Parathyroid adenoma (tissue), 2 donors: ENCODE measurements around the gene CHST15.

ENCODE experiments used
- H2AFZ ChIP-seq: fragments of 300-600 bp; sonication (generic); one replicate; pipeline ENCODE4 v1.7.0; 2017; ENCODE audit warnings: antibody characterized with exemption, mild to moderate bottlenecking
- H3K27ac ChIP-seq: fragments of 300-600 bp; sonication (generic); one replicate; pipeline ENCODE4 v1.7.0; 2017
- H3K27me3 ChIP-seq: fragments of 300-600 bp; sonication (generic); one replicate; pipeline ENCODE4 v1.7.0; 2017; ENCODE audit warnings: low read length; ENCODE audit not compliant: control insufficient read depth, insufficient read depth
- H3K36me3 ChIP-seq: fragments of 300-600 bp; sonication (generic); one replicate; pipeline ENCODE4 v1.7.0; 2017; ENCODE audit warnings: low read length; ENCODE audit not compliant: control insufficient read depth, insufficient read depth
- H3K4me1 ChIP-seq: fragments of 300-600 bp; sonication (generic); one replicate; pipeline ENCODE4 v1.7.0; 2017; ENCODE audit warnings: control low read depth
- H3K4me2 ChIP-seq: fragments of 300-600 bp; sonication (generic); one replicate; pipeline ENCODE4 v1.7.0; 2017; ENCODE audit warnings: low read length
- H3K4me3 ChIP-seq: fragments of 300-600 bp; sonication (generic); one replicate; pipeline ENCODE4 v1.7.0; 2017; ENCODE audit warnings: low read depth, low read length
- H3K79me2 ChIP-seq: fragments of 300-600 bp; sonication (generic); one replicate; pipeline ENCODE4 v1.7.0; 2017; ENCODE audit warnings: control low read depth
- H3K9ac ChIP-seq: fragments of 300-600 bp; sonication (generic); one replicate; pipeline ENCODE4 v1.7.0; 2017; ENCODE audit warnings: mild to moderate bottlenecking
- H3K9me3 ChIP-seq: fragments of 300-600 bp; sonication (generic); one replicate; pipeline ENCODE4 v1.7.0; 2017; ENCODE audit warnings: low read length; ENCODE audit not compliant: control insufficient read depth
- CTCF ChIP-seq: fragments of 300-600 bp; sonication (generic); IDR thresholded peaks from one replicate; pipeline ENCODE4 v1.7.0; 2017; ENCODE audit warnings: antibody characterized with exemption, mild to moderate bottlenecking
- donor health status: primary hyperparathyroidism.

The CHST15 gene

GRCh38 chr10:124049484-124049883 is 43.9 kb downstream of the CHST15 start:
- no peak overlapping the region for H3K9ac ChIP-seq
- no peak for TF ChIP-seq CTCF
- H3K27ac ChIP-seq = no peak overlapping the region
- H3K4me1 ChIP-seq = no peaks in the 10 kb centered on the region
- no peak overlapping the region for H3K4me2 ChIP-seq
- H3K9me3 ChIP-seq = no peaks in the 10 kb centered on the region
- H3K36me3 ChIP-seq = no peaks in the 10 kb centered on the region
- H3K4me3 ChIP-seq = no peak overlapping the region
- no peaks in the 10 kb centered on the region for H3K79me2 ChIP-seq
- H3K27me3 ChIP-seq = no peaks in the 10 kb centered on the region
- no peak overlapping the region for H2AFZ ChIP-seq

- no peaks in the 10 kb centered on the region for H3K79me2 ChIP-seq
- H3K4me1 ChIP-seq = no peaks in the 10 kb centered on the region
- no peak overlapping the region for H2AFZ ChIP-seq
- no peak overlapping the region for H3K4me2 ChIP-seq
- no peaks in the 10 kb centered on the region for H3K36me3 ChIP-seq
- no peaks in the 10 kb centered on the region for H3K9me3 ChIP-seq
- H3K27me3 ChIP-seq = no peaks in the 10 kb centered on the region
- H3K27ac ChIP-seq = no peak overlapping the region
- no peak overlapping the region for H3K9ac ChIP-seq
- no peak overlapping the region for H3K4me3 ChIP-seq
- TF ChIP-seq CTCF = no peak
Measured at GRCh38 chr10:124048371-124049290, 44.8 kb downstream of the CHST15 start.

GRCh38 chr10:124047427-124048152 is 45.8 kb downstream of the CHST15 start:
- no peak overlapping the region for H3K27ac ChIP-seq
- no peak overlapping the region for H3K4me2 ChIP-seq
- H3K4me3 ChIP-seq = no peak overlapping the region
- no peak overlapping the region for H3K9ac ChIP-seq
- H3K27me3 ChIP-seq = no peaks in the 10 kb centered on the region
- H3K79me2 ChIP-seq = no peaks in the 10 kb centered on the region
- no peaks in the 10 kb centered on the region for H3K4me1 ChIP-seq
- no peaks in the 10 kb centered on the region for H3K36me3 ChIP-seq
- TF ChIP-seq CTCF = no peak
- no peaks in the 10 kb centered on the region for H3K9me3 ChIP-seq
- no peak overlapping the region for H2AFZ ChIP-seq

- no peak for TF ChIP-seq CTCF
- H3K27ac ChIP-seq = no peak overlapping the region
Measured at GRCh38 chr10:124045801-124046355, 47.5 kb downstream of the CHST15 start.

More at GRCh38 chr10:124045801-124046355, 47.5 kb downstream of the CHST15 start:
- H3K27me3 ChIP-seq = no peaks in the 10 kb centered on the region
- H3K9ac ChIP-seq = no peak overlapping the region
- H3K9me3 ChIP-seq = no peaks in the 10 kb centered on the region
- no peak overlapping the region for H3K4me3 ChIP-seq
- no peaks in the 10 kb centered on the region for H3K79me2 ChIP-seq
- H3K36me3 ChIP-seq = no peaks in the 10 kb centered on the region
- no peak overlapping the region for H2AFZ ChIP-seq
- H3K4me2 ChIP-seq = no peak overlapping the region
- H3K4me1 ChIP-seq = no peaks in the 10 kb centered on the region
